GM19351 (cell line): Measurements from ENCODE around the gene IGF1R.

Experiments
- ATAC-seq: cut with Tn5 transposase; IDR thresholded peaks from one replicate; pipeline ENCODE4 v1.9.1; 2021; ENCODE audit warnings: mild to moderate bottlenecking, moderate library complexity; ENCODE audit not compliant: unreplicated experiment

IGF1R gene

GRCh38 chr15:99009741-99010330, 361.5 kb downstream of the IGF1R start:
- ATAC-seq = no peak

- ATAC-seq = no peak
These were observed 362.4 kb downstream of the IGF1R start for GRCh38 chr15:99010768-99011167.
